HepG2 (cell line): ENCODE measurements around the gene CYP4A22. TPM values are rescaled to one million over a fixed set of nuclear protein-coding genes. Genes with fewer than 3 reads are reported as not detected.

Source experiments
- AHR ChIP-seq: IDR thresholded peaks from 2 replicates; pipeline ENCODE4 v1.6.1; 2018; ENCODE audit warnings: missing genetic modification reagents, missing compliant biosample characterization
- ATM ChIP-seq: fragments of 450-650 bp; IDR thresholded peaks from 2 replicates; pipeline ENCODE4 v1.7.1; 2017; ENCODE audit warnings: mild to moderate bottlenecking, borderline replicate concordance
- ATRX ChIP-seq: sonication (generic); formaldehyde crosslinking; IDR thresholded peaks from 2 replicates; pipeline ENCODE4 v1.4.0; 2020; ENCODE audit warnings: missing genetic modification reagents, borderline replicate concordance
- NFYC ChIP-seq: IDR thresholded peaks from 2 replicates; pipeline ENCODE4 v1.6.1; 2016; ENCODE audit warnings: missing genetic modification reagents, missing compliant biosample characterization
- RBAK ChIP-seq: sonication (generic); formaldehyde crosslinking; IDR thresholded peaks from 2 replicates; pipeline ENCODE4 v1.5.1; 2020; ENCODE audit warnings: mild to moderate bottlenecking, missing genetic modification reagents
- SAP130 ChIP-seq: IDR thresholded peaks from 2 replicates; pipeline ENCODE4 v1.6.1; 2016; ENCODE audit warnings: low read depth
- TBX2 ChIP-seq: sonication (generic); formaldehyde crosslinking; IDR thresholded peaks from 2 replicates; pipeline ENCODE4 v1.5.0; 2020; ENCODE audit warnings: missing genetic modification reagents, mild to moderate bottlenecking, borderline replicate concordance
- ZC3H4 ChIP-seq: sonication (generic); formaldehyde crosslinking; IDR thresholded peaks from 2 replicates; pipeline ENCODE4 v1.4.0; 2020; ENCODE audit warnings: missing genetic modification reagents, borderline replicate concordance
- ZNF33A ChIP-seq: sonication (generic); formaldehyde crosslinking; IDR thresholded peaks from 2 replicates; pipeline ENCODE4 v1.5.1; 2020; ENCODE audit warnings: missing genetic modification reagents, mild to moderate bottlenecking, moderate library complexity, borderline replicate concordance
- ZNF577 ChIP-seq: sonication (generic); formaldehyde crosslinking; IDR thresholded peaks from 2 replicates; pipeline ENCODE4 v1.4.0; 2020; ENCODE audit warnings: mild to moderate bottlenecking, low read depth, missing genetic modification reagents, borderline replicate concordance
- ZNF644 ChIP-seq: IDR thresholded peaks from 2 replicates; pipeline ENCODE4 v1.6.1; 2016; ENCODE audit warnings: low read depth
- polyA plus RNA-seq, 8 experiments: library from polyadenylated mRNA; depleted of rRNA in 3 of 8; stranded (reverse) in 7 of 8; unstranded in 1 of 8; fragments of >200 nt; fragmentation: Illumina TruSeq in 4 of 8; extraction: Trizol in 4 of 8; gene quantifications; 2 replicates each; pipeline versions ENCODE4 v1.2.1 to v1.2.3, GENCODE V29; 2011 to 2016; ENCODE audit warnings: low read depth in 4 of 8, missing spikeins in 1 of 8, mixed read lengths in 1 of 8; ENCODE audit not compliant: insufficient read depth in 1 of 8
- total RNA-seq, 5 experiments: library from RNA; depleted of rRNA; stranded (reverse); fragments of >200 nt; fragmentation: Illumina TruSeq; extraction: Trizol; gene quantifications; 2 replicates each; pipeline ENCODE4 v1.2.3, GENCODE V29; 2016; ENCODE audit warnings: low read depth in 1 of 5
- TF ChIP-seq, protein P1 (sequence below): sonication (generic); formaldehyde crosslinking; IDR thresholded peaks from 2 replicates; pipeline ENCODE4 v1.8.0; 2022; ENCODE audit warnings: missing genetic modification reagents, mild to moderate bottlenecking, inconsistent platforms, borderline replicate concordance
- TF ChIP-seq, protein P2 (sequence below): sonication (generic); formaldehyde crosslinking; IDR thresholded peaks from 2 replicates; pipeline ENCODE4 v1.5.0; 2020; ENCODE audit warnings: missing genetic modification reagents
- TF ChIP-seq, protein P3 (sequence below): sonication (generic); formaldehyde crosslinking; IDR thresholded peaks from 2 replicates; pipeline ENCODE4 v1.4.0; 2020; ENCODE audit warnings: mild to moderate bottlenecking, missing genetic modification reagents
- TF ChIP-seq, protein P4 (sequence below): sonication (generic); formaldehyde crosslinking; IDR thresholded peaks from 2 replicates; pipeline ENCODE4 v1.5.0; 2020; ENCODE audit warnings: mild to moderate bottlenecking, missing genetic modification reagents

The CYP4A22 gene
- total and polyA plus RNA-seq, 2 of the 13 experiments (the other 11 are each of a cell fraction or from before 2014, with no cell fraction given), result not detected

DNA sequence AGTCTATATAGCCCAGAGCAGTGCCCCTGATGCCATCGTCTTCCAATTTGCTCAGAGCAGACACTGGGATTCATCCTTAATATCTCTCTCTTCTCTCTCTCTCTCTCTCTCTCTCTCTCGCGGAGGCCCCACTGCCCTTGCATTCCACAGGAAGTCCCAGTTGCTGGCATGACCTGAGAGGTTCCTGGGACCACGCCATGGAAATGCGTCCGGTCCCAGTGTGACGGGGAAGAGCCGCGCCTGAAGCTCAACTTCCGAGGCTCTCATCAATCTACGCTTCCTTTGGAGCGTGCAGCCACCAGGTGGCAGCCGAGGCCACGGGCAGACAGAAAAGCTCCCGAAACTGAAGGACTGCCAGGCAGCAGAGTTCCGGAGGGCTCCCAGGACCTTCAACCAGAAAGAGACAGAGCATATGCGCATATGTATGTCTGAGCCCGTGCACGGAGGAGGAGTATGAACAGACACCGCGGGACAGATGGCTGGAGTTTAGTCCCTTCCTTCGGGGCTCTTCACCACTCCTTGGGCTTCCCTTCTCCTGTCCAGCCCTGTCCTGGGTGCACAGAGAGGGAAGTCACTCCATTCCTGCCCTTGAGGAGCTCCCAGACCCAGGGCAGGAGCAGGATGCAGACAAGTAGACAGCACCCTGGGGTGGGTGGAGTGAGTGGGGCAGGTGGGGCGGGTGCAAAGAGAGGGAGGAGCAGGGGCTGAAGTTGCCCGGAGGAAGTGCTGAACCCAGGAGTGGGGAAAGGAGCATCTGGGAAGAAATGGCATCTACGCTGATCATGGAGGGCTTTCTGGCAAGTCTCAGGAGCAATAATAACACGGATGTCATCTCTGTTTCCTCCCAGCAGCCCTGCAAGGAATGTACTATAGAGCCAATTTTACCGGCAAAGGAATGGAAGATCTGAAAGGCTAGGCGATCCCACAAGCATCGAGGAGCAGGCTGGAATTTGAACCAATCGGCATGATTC is 42.1 kb downstream of the CYP4A22 start (continued):
- TF ChIP-seq ZC3H4, result no peak
- TF ChIP-seq, protein P1, sequence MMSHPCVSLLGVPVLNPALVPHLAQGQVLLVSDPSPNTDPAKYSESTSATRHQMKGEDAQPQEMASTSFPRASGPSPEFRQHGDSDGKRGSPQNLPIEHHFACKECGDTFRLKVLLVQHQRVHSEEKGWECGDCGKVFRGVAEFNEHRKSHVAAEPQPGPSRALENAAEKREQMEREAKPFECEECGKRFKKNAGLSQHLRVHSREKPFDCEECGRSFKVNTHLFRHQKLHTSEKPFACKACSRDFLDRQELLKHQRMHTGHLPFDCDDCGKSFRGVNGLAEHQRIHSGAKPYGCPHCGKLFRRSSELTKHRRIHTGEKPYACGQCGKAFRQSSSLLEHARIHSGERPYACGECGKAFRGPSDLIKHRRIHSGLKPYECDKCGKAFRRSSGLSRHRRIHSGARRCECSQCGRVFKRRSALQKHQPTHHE (CRISPR knock-in tag), result no peak
- no peak; the same call in 1 of the 2 replicates for TF ChIP-seq TBX2
- TF ChIP-seq ATRX (CRISPR knock-in tag), result no peak
- TF ChIP-seq, protein P2, sequence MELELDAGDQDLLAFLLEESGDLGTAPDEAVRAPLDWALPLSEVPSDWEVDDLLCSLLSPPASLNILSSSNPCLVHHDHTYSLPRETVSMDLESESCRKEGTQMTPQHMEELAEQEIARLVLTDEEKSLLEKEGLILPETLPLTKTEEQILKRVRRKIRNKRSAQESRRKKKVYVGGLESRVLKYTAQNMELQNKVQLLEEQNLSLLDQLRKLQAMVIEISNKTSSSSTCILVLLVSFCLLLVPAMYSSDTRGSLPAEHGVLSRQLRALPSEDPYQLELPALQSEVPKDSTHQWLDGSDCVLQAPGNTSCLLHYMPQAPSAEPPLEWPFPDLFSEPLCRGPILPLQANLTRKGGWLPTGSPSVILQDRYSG (CRISPR knock-in tag), result 0 out of 2 replicates have a peak, but pooled peaks have one; percentile 44
- no peak; the same call in 1 of the 2 replicates for TF ChIP-seq AHR (CRISPR knock-in tag)
- no peak for TF ChIP-seq ZNF577
- no peak for TF ChIP-seq ZNF33A (CRISPR knock-in tag)
- TF ChIP-seq, protein P3, sequence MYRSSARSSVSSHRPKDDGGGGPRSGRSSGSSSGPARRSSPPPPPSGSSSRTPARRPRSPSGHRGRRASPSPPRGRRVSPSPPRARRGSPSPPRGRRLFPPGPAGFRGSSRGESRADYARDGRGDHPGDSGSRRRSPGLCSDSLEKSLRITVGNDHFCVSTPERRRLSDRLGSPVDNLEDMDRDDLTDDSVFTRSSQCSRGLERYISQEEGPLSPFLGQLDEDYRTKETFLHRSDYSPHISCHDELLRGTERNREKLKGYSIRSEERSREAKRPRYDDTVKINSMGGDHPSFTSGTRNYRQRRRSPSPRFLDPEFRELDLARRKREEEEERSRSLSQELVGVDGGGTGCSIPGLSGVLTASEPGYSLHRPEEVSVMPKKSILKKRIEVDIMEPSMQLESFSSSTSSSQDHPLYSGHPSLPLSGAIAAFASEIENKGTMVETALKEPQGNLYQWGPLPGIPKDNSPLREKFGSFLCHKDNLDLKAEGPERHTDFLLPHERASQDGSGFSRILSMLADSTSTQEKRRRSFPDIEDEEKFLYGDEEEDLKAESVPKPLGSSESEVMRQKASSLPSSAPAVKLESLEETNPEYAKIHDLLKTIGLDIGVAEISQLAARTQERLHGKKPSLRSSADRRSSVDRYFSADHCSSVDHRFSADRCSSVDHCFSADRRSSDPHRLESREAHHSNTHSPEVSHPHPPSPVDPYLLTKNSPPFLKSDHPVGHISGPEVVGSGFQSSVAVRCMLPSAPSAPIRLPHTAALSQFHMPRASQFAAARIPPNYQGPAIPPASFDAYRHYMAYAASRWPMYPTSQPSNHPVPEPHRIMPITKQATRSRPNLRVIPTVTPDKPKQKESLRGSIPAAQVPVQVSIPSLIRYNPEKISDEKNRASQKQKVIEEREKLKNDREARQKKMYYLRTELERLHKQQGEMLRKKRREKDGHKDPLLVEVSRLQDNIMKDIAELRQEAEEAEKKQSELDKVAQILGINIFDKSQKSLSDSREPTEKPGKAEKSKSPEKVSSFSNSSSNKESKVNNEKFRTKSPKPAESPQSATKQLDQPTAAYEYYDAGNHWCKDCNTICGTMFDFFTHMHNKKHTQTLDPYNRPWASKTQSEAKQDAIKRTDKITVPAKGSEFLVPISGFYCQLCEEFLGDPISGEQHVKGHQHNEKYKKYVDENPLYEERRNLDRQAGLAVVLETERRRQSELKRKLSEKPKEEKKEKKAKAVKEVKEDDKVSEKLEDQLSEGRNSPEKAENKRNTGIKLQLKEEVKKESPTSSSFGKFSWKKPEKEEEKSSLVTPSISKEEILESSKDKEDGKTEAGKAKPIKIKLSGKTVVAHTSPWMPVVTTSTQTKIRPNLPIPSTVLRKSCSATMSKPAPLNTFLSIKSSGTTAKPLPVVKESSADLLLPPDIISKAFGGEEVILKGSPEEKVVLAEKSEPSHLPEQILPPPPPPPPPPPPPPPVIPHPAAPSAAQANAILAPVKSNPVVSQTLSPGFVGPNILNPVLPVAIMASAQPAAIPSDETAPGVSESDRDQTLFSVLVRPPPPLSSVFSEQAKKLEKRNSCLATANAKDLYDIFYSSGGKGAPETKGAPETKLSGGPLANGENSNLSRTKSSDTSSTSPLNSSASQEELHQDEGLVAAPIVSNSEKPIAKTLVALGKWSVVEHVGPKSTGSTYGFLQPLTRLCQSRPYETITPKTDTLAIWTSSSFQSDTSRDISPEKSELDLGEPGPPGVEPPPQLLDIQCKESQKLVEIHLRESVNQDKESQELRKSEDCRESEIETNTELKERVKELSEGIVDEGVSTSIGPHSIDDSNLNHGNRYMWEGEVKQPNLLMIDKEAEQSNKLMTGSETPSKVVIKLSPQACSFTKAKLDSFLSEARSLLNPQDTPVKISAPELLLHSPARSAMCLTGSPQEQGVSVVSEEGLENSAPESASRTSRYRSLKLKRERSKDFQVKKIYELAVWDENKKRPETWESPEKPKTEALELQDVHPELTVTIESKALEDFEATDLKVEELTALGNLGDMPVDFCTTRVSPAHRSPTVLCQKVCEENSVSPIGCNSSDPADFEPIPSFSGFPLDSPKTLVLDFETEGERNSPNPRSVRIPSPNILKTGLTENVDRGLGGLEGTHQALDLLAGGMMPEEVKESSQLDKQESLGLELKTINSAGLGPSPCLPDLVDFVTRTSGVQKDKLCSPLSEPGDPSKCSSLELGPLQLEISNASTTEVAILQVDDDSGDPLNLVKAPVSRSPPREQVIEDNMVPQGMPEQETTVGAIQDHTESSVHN (CRISPR knock-in tag), result no peak
- TF ChIP-seq ZNF644 (CRISPR knock-in tag), result no peak
- peak; percentile 51 for TF ChIP-seq NFYC (CRISPR knock-in tag)
- TF ChIP-seq ATM, result no peak
- TF ChIP-seq, protein P4, sequence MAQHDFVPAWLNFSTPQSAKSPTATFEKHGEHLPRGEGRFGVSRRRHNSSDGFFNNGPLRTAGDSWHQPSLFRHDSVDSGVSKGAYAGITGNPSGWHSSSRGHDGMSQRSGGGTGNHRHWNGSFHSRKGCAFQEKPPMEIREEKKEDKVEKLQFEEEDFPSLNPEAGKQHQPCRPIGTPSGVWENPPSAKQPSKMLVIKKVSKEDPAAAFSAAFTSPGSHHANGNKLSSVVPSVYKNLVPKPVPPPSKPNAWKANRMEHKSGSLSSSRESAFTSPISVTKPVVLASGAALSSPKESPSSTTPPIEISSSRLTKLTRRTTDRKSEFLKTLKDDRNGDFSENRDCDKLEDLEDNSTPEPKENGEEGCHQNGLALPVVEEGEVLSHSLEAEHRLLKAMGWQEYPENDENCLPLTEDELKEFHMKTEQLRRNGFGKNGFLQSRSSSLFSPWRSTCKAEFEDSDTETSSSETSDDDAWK (CRISPR knock-in tag), result no peak
- no peak for TF ChIP-seq RBAK (CRISPR knock-in tag)
- TF ChIP-seq SAP130, result peak; percentile 74
